Left lobe of liver (tissue), 2 donors: Measurements from ENCODE around the gene CRNKL1. TPM values are rescaled to one million over a fixed set of nuclear protein-coding genes. Genes with fewer than 3 reads are reported as not detected.
"Not testable (repeated sequence)": the region's sequence is repeated elsewhere in the genome, so short reads cannot be mapped to it uniquely, and the experiment has no call there.

Experiments used
- ATAC-seq: fragments of 200-7000 bp; cut with Tn5 transposase; one replicate; pipeline ENCODE4 v1.9.1; 2020; ENCODE audit warnings: mild to moderate bottlenecking, moderate library complexity
- DNase-seq: peaks from one replicate; pipeline ENCODE4 v3.0.0-alpha.2; 2020; ENCODE audit warnings: low spot score
- total RNA-seq: library from RNA; stranded (reverse); gene quantifications from one replicate; pipeline ENCODE4 v1.2.1, GENCODE V29; 2021
- donor health status: DM: no; HTN: no; CAD: no; lungs with moderate emphysema.
- donor health status: DM: no; HTN: yes; CAD: no.

CRNKL1 gene
- total RNA-seq, 1 donor from 2014 or later: 8.7 TPM

- peak; percentile 86 for ATAC-seq
- DNase-seq: no peak
Measured at GRCh38 chr20:20010639-20011500, 41.4 kb downstream of the CRNKL1 start.

DNA sequence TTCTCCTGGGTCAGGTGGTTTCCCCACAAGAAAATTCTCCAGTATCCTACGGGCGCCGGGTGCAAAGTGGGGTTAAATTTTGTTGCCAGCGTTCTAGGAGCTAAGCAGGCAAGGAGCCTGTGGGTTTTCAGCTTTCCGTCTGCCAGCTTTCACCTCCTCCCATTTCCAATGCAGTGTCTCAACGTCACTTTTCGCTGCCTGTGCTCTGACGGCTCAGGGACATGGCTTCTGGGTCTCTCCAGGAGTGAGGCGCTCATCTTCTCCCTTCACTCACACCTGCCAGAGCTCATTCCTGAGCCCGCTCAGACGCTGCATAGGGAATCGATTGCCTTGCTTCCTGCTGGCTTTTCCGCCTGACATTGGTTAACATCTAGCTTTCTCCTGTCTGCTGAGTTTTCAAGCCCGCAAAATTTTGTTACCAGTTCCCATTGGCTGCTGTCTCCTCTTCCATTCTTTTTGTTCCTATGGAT is 42.4 kb downstream of the CRNKL1 start:
- DNase-seq (no peak), ATAC-seq (peak; percentile 78)

GRCh38 chr20:20005342-20005741 is 46.9 kb downstream of the CRNKL1 start:
- ATAC-seq: no peak
- no peak for DNase-seq

DNA sequence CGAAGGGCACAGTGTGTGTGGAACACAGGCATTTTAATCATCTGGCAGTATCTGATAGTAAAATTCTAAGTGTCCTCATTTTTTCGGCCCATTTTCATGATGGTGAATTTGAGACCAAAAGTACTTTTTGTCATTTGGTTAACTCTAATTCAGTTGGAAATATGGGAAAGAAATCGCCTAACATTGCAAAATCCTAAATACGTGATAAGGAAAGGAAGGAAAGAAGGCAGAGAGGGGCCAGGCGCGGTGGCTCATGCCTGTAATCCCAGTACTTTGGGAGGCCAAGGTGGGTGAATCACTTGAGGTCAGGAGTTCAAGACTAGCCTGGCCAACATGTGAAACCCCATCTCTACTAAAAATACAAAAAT is 48.3 kb downstream of the CRNKL1 start:
- ATAC-seq, DNase-seq: not testable (repeated sequence)

DNA sequence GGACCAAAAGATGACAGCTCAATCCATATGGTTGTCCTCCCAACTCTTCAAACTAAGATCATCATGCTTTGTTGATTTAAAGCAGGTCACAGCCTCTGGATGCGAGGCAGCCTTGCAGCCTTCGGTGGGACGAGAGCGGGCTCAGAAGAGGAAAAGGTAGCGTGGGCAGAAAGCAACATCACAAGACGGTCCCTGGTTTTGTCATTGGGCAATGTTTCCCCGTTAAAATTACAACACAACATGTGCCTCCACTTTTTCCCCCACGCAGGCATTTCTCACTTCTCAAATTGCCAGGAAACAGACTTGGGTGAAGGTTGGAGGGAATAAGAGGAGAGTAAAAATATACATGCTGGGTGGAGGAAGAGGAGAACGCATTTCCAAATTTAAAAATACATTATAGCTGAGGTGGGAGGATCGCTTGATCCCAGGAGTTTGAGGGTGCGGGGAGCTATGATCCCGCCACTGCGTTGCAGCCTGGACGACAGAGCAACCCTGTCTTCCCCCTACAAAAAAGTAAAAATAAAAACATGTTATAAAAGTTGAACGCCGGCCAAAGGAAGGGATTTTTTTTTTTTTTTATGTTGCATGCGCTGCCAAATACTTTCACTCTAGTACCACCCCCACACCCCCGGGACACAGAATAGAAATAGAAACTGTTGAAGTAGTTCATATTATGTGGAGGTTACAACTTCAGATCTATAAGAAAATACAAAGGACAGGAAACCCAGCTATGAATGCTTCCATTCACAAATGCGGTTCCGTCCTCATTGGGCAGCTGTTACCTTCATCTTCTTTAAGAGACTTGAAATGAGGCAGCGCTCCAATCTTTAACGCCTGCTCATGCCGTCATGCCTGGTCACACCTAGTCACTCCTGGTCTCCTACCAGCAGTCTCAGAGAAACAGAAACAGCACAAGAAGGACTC is 49.0 kb downstream of the CRNKL1 start:
- DNase-seq: no peak
- peak; percentile 9 for ATAC-seq

- ATAC-seq (peak; percentile 84), DNase-seq (peak; percentile 69)
Measured at GRCh38 chr20:20002101-20002998, 49.9 kb downstream of the CRNKL1 start.

DNA sequence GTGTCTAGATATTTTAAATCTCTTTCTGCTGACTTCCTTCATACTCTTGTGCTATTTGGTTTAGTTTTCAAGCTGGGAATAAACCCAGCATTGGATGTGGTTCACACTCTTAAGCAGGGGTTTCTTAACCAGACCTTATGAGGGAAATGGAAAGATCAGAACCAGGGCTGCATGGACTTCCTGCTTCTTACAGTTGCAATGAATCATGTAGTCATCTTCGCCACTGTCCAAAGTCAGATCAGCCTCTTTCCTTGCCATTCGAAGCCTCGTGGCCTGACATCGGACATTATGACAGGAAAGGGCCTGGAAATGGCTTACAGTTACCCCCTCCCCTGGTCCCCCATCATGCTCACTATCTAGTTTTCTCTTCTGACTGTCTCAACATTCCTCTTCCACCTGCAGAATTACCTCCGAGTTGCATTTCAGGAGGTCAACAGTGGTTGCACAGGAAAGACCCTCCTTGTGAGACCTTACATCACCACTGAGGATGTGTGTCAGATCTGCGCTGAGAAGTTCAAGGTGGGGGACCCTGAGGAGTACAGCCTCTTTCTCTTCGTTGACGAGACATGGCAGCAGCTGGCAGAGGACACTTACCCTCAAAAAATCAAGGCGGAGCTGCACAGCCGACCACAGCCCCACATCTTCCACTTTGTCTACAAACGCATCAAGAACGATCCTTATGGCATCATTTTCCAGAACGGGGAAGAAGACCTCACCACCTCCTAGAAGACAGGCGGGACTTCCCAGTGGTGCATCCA is 51.9 kb downstream of the CRNKL1 start:
- DNase-seq (no peak), ATAC-seq (no peak)

DNA sequence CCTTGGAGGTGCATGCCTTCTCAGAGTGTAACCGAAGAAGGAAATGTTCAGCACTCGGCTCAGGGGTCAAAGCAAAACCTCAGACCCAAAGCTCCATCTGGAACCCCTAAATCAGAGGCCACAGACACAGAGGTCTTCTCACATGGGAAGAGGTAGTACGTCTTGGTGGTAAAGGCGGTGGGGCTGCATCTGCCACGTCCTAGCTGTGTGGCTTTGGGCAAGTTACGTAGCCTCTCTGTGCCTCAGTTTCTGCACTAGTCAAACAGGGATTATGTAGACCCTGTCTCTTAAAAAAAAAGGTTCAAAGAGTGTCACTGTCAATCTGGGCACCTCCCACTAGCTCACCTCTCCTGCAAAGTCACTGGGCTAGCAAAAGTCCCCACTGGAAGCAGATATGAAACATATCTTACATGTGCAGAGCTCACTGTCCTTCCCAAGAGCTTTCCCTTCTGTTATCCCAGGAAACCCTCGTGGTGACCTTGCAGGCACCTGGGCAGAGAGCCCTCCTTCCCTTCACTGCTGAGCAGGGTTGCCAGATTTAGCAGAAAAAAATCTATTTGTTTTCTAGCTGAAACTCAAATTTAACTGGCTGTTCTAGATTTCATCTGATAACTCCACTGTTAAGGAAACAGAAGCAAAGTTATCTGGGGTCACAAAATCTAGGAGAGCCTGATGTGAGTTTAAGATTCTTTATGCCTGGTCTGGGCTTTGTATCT is 53.1 kb downstream of the CRNKL1 start:
- DNase-seq: peak; percentile 62

GRCh38 chr20:19996917-19997316 is 55.3 kb downstream of the CRNKL1 start:
- no peak for DNase-seq
- ATAC-seq: no peak

More for the DNA sequence above, 53.1 kb downstream of the CRNKL1 start:
- ATAC-seq: peak; percentile 75

- no peak for ATAC-seq
- no peak for DNase-seq
Measured at GRCh38 chr20:19996222-19996621, 56.0 kb downstream of the CRNKL1 start.

DNA sequence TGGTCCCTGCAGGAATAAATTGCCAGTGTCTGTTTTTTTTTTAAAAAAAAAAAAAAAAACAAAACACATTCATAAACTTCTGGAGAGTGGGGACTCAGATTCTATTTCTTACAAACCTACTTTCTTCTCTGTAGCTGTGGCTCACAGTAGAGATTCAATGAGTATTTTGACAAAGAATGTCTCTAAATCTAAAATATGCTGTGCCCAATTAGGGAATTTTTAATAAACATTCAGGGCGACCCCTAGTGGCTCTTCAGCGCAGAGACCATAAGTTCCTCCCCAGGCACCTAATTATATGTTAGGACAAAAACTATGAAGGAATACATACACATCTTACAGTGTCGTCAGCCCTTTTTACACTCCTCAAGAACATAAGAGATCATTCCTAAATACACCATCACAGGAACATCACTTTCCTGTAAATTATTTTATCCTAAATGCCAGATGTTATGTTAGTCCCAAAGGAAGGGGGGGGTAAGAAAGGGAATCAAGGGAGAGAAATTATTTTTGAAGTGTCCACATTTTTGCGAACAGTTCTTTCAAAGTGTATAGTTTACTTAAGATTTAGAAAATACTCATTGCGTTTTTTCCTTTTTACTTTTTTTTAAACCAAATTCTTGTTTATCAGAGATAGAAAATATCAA is 56.9 kb downstream of the CRNKL1 start:
- no peak for DNase-seq
- ATAC-seq: peak; percentile 73

DNA sequence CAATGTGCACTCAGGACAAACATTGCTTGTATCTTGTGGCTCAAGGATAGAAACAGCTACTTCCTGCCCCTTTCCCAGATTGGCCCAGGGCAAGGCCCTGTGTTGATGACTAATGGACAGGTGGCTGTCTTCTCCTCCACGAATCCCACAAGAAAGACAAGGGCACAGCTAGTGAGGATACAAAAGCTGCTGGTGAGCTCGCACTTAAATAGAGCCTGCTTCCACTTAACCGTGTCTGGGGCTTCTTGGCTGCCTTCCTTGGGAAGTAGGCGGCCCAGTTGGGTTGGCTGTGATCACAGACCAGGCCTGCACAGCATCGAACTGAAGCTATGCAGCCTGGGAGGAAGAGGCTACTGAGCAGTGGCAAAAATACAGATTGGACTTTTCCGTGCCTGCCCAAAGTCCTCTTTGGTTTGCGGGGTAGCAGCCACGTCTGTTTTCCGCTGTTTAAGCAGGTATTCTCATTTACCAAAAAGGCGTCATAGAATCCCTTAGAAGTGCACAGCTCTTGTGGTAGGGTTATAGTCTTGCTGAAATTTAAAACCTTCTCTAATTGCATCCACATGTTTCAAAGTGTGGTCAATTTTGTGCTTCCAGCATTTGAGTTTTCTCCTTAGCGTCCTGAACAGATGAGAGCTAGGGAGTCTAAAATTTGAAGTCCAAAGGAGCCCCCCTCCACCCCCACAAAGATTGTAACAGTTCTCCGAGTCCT is 58.2 kb downstream of the CRNKL1 start:
- peak; percentile 22 for ATAC-seq
- DNase-seq: no peak

- DNase-seq: no peak
- peak; percentile 38 for ATAC-seq
Measured at GRCh38 chr20:19992996-19993908, 59.0 kb downstream of the CRNKL1 start.

GRCh38 chr20:19991854-19992253 is 60.4 kb downstream of the CRNKL1 start:
- ATAC-seq (no peak), DNase-seq (no peak)

- ATAC-seq: no peak
- no peak for DNase-seq
Measured at GRCh38 chr20:19991308-19991707, 61.0 kb downstream of the CRNKL1 start.

DNA sequence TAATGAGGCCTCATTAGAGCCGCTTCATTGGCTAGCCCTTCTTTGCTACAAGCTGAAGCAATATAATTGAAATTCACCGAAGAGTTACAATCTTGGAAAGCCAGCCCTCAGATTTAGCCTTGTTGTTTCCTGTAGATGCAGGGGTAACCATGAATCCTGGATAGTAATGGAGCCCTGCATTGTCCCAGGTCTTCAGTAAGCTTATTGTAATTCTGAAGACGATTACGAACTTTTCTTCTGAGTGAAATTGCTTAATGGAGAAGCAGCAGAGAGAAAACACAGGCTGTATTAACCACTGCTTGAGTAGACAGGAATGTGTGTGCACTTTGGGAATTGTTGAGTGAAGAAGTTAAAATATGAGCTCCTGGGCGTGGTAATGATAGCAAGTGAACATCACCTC is 61.4 kb downstream of the CRNKL1 start:
- no peak for ATAC-seq
- DNase-seq: no peak

DNA sequence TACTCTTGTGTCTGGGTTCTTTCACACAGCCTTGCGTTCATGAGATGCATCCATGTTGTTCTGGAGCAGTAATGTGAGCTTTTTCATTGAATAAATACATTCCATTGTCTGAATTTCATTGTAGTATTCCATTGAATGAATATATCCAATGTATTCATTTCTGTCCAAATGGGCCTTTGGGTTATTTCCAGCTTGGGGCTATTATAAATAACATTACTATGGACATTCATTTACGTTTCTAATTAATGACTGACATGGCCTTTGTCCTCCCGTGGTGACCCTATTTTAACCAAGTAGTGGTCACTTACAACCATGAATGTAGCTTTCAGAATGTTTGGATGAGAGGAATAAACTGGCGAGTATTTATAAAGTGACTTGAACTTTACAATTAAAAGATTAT is 65.2 kb downstream of the CRNKL1 start:
- ATAC-seq: no peak

More for the DNA sequence above, 65.2 kb downstream of the CRNKL1 start:
- no peak for DNase-seq
